B cell (primary cell): Measurements from ENCODE around the gene KLHL13. TPM values are rescaled to one million over a fixed set of nuclear protein-coding genes. Genes with fewer than 3 reads are reported as not detected.

Experiments used
- ATAC-seq: fragments of 200-7000 bp; cut with Tn5 transposase; one replicate; pipeline ENCODE4 v1.10.0; 2021; ENCODE audit warnings: low read depth, mild to moderate bottlenecking, moderate number of reproducible peaks, moderate library complexity
- CTCF ChIA-PET: fragments of 350-600 bp; sonication (Branson Sonifier 250); formaldehyde crosslinking; loops from one replicate; lab custom pipeline; 2021; ENCODE audit warnings: antibody characterized with exemption, inconsistent platforms; lab: Charles Lee
- POLR2A ChIA-PET: fragments of 350-600 bp; sonication (Branson Sonifier 250); formaldehyde crosslinking; loops from one replicate; lab custom pipeline; 2021; ENCODE audit warnings: antibody characterized with exemption; lab: Charles Lee
- DNase-seq: peaks from one replicate; pipeline ENCODE4 v3.0.0; 2013
- H2AFZ ChIP-seq: 2 replicates; pipeline ENCODE4 v1.6.1; 2012; ENCODE audit warnings: mild to moderate bottlenecking, low read depth, low read length; ENCODE audit not compliant: insufficient read depth, poor library complexity, severe bottlenecking
- H3K27ac ChIP-seq, 2 donors: 1 replicate in 1 of 2; 2 replicates in 1 of 2; pipeline ENCODE4 v1.5.1; 2012 to 2013; ENCODE audit warnings: low read length in 2 of 2, mild to moderate bottlenecking in 2 of 2, moderate library complexity in 1 of 2
- H3K27me3 ChIP-seq, 4 experiments: fragments of 200-600 bp in 1 of 4; sonication (generic) in 1 of 4; replicated peaks in 1 of 4; 1 replicate in 2 of 4; 2 replicates in 2 of 4; pipeline versions ENCODE4 v1.6.1 to v1.7.0; 2013 to 2016; ENCODE audit warnings: low read length in 3 of 4, mild to moderate bottlenecking in 2 of 4, mixed read lengths in 1 of 4, moderate library complexity in 1 of 4; ENCODE audit not compliant: insufficient read depth in 4 of 4, control insufficient read depth in 3 of 4; ENCODE audit errors: control extremely low read depth in 1 of 4
- H3K36me3 ChIP-seq, 2 experiments: replicated peaks in 1 of 2; 1 replicate in 1 of 2; 2 replicates in 1 of 2; pipeline versions ENCODE4 v1.6.1 to v1.7.1; 2013; ENCODE audit warnings: low read length in 1 of 2; ENCODE audit not compliant: insufficient read depth in 2 of 2, control insufficient read depth in 1 of 2; ENCODE audit errors: control extremely low read depth in 1 of 2, extremely low read depth in 1 of 2
- H3K4me1 ChIP-seq, 2 donors: fragments of 200-600 bp in 1 of 2; sonication (generic) in 1 of 2; 1 replicate in 1 of 2; 2 replicates in 1 of 2; pipeline versions ENCODE4 v1.5.1 to v1.6.1; 2013 to 2017; ENCODE audit warnings: low read length in 2 of 2; ENCODE audit not compliant: control insufficient read depth in 2 of 2, insufficient read depth in 2 of 2
- H3K4me2 ChIP-seq: replicated peaks from 2 replicates; pipeline ENCODE3; 2012; ENCODE audit warnings: mild to moderate bottlenecking, low read depth, low read length; ENCODE audit not compliant: poor library complexity, severe bottlenecking
- H3K4me3 ChIP-seq, 5 experiments: fragments of 200-600 bp in 1 of 5; sonication (generic) in 1 of 5; 1 replicate in 3 of 5; 2 replicates in 2 of 5; pipeline versions ENCODE4 v1.5.1 to v1.7.0; 2011 to 2016; ENCODE audit warnings: low read length in 4 of 5, mild to moderate bottlenecking in 4 of 5, low read depth in 2 of 5, control low read depth in 1 of 5, moderate library complexity in 1 of 5; ENCODE audit not compliant: insufficient read depth in 1 of 5; ENCODE audit errors: control extremely low read depth in 1 of 5, extremely low read depth in 1 of 5
- H3K79me2 ChIP-seq: fragments of 200-600 bp; sonication (generic); one replicate; pipeline ENCODE4 v1.6.0; 2016; ENCODE audit warnings: low read length; ENCODE audit not compliant: control insufficient read depth, insufficient read depth
- H3K9ac ChIP-seq: fragments of 200-600 bp; sonication (generic); 2 replicates; pipeline ENCODE4 v1.6.1; 2017; ENCODE audit warnings: mild to moderate bottlenecking, low read length, moderate library complexity
- H3K9me3 ChIP-seq, 3 donors: one replicate each; pipeline versions ENCODE4 v1.6.1 to v1.7.1; 2013; ENCODE audit warnings: low read length in 2 of 3; ENCODE audit not compliant: control insufficient read depth in 2 of 3, insufficient read depth in 1 of 3; ENCODE audit errors: control extremely low read depth in 1 of 3
- H4K20me1 ChIP-seq: 2 replicates; pipeline ENCODE4 v1.6.0; 2012; ENCODE audit warnings: mild to moderate bottlenecking, low read length; ENCODE audit not compliant: insufficient read depth, control insufficient read depth, poor library complexity, severe bottlenecking
- H3K27ac Mint-ChIP-seq: one replicate; pipeline ENCODE4 v1.8.0; 2021; ENCODE audit warnings: mixed read lengths
- H3K27me3 Mint-ChIP-seq: one replicate; pipeline ENCODE4 v1.8.0; 2021; ENCODE audit warnings: mixed read lengths
- H3K4me1 Mint-ChIP-seq: one replicate; pipeline ENCODE4 v1.8.0; 2021; ENCODE audit warnings: mixed read lengths
- H3K4me3 Mint-ChIP-seq: one replicate; pipeline ENCODE4 v1.8.0; 2021; ENCODE audit warnings: mixed read lengths
- H3K9me3 Mint-ChIP-seq: one replicate; pipeline ENCODE4 v1.8.0; 2022; ENCODE audit warnings: mixed read lengths; ENCODE audit not compliant: insufficient read depth
- EZH2 ChIP-seq: IDR thresholded peaks from 2 replicates; pipeline ENCODE4 v1.6.1; 2012; ENCODE audit warnings: borderline replicate concordance, low read depth, mild to moderate bottlenecking, moderate library complexity, low read length; ENCODE audit not compliant: insufficient read depth, poor library complexity, severe bottlenecking
- WGBS: methylation state at CpG from one replicate; pipeline ENCODE4 v1.1.5; 2013; ENCODE audit warnings: missing lambda C conversion rate; ENCODE audit not compliant: insufficient coverage; 5-methylcytosine and 5-hydroxymethylcytosine counted together
- intact Hi-C: fragments of 100-400 bp; cut with micrococcal nuclease; formaldehyde crosslinking; loops from one replicate; pipeline ENCODE4 v1.10.0; 2022
- polyA plus RNA-seq: library from polyadenylated mRNA; depleted of rRNA; stranded (reverse); fragments of >200 nt; gene quantifications from 2 replicates; pipeline ENCODE4 v1.2.3, GENCODE V29; 2012
- total RNA-seq, 2 donors: library from RNA; stranded (reverse); fragments of 120-200 nt in 1 of 2; gene quantifications; 1 replicate in 1 of 2; 2 replicates in 1 of 2; pipeline versions ENCODE4 v1.2.3 to v1.2.4, GENCODE V29; 2013 to 2022
- TF ChIP-seq, protein P1 (sequence below): fragments of 200-600 bp; IDR thresholded peaks from one replicate; pipeline ENCODE4 v1.8.0; 2022; ENCODE audit warnings: antibody characterized with exemption, mild to moderate bottlenecking

KLHL13 gene
- total and polyA plus RNA-seq, 2 donors (not counting 1 experiment from before 2014, with no cell fraction given), result 0.04 TPM; not detected in 1

DNA sequence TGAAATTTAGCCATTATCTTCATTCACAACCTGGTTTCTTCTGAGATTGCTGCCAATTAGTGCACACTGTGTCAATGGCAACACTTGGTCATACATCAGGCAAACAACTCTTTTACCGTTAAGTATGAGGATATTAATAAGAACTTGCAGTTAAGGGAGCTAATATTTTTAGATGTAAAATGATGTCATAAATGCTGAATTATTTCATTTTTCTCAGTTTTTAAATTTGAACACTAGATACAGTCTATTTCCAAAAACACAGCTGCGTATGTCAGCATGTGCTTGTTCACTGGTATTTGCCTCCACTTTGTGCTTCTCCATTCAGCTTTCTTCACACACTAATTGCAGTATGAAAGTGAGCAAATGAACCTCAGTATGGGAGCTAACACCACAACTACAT lies 1.6 kb downstream of the KLHL13 start:
- Histone ChIP-seq H3K4me1 (peaks cover 0 to 6% of the 10 kb centered on the region in 2 donors), H3K4me3 (no peak overlapping the region), H3K4me2 (no peak overlapping the region), H3K27ac (no peak overlapping the region), H2AFZ (no peak overlapping the region), H3K9ac (no peak overlapping the region), H4K20me1 (no peaks in the 10 kb centered on the region), H3K79me2 (no peaks in the 10 kb centered on the region), H3K36me3 (no peaks in the 10 kb centered on the region), H3K9me3 (no peaks in the 10 kb centered on the region), H3K27me3 (peaks cover 0 to 2% (median 0%) of the 10 kb centered on the region in 4 experiments)
- no CpG with 5 or more reads among the region's 2 CpGs for WGBS
- no peak for DNase-seq
- Mint-ChIP-seq H3K4me1 (peaks cover 10% of the 10 kb centered on the region), H3K27me3 (peaks cover 19% of the 10 kb centered on the region), H3K4me3 (no peak overlapping the region), H3K27ac (no peak overlapping the region), H3K9me3 (no peaks in the 10 kb centered on the region)
- intact Hi-C loops, result no loop called here
- TF ChIP-seq EZH2, result no peak
- TF ChIP-seq, protein P1, sequence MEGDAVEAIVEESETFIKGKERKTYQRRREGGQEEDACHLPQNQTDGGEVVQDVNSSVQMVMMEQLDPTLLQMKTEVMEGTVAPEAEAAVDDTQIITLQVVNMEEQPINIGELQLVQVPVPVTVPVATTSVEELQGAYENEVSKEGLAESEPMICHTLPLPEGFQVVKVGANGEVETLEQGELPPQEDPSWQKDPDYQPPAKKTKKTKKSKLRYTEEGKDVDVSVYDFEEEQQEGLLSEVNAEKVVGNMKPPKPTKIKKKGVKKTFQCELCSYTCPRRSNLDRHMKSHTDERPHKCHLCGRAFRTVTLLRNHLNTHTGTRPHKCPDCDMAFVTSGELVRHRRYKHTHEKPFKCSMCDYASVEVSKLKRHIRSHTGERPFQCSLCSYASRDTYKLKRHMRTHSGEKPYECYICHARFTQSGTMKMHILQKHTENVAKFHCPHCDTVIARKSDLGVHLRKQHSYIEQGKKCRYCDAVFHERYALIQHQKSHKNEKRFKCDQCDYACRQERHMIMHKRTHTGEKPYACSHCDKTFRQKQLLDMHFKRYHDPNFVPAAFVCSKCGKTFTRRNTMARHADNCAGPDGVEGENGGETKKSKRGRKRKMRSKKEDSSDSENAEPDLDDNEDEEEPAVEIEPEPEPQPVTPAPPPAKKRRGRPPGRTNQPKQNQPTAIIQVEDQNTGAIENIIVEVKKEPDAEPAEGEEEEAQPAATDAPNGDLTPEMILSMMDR, result no peak
- POLR2A ChIA-PET, result no interaction called here
- ATAC-seq, result no peak
- CTCF ChIA-PET, result no interaction called here

DNA sequence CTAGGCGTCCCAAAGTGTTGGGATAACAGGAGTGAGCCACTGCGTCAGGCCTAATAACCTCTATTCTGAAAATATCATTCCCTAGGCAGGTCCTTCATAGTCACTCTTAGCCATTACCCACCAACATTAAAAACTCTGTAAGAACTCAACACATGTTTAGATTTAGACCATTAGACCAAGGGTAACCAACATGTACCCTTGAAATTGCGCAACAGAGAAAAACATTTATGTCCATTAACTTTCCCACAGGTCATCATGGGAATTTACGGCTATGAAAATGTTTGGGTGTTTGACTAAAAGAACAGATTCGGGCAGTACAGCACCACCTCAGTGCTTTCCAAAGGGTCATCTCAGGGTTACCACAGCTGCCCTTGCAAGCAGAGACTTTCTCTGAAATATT lies 7.5 kb downstream of the KLHL13 start:
- H3K9me3 ChIP-seq, result no peaks in the 10 kb centered on the region
- intact Hi-C loops, result no loop called here
- POLR2A ChIA-PET, result no interaction called here
- Mint-ChIP-seq H3K27me3 (no peaks in the 10 kb centered on the region), H3K4me1 (no peaks in the 10 kb centered on the region), H3K9me3 (no peaks in the 10 kb centered on the region), H3K4me3 (no peak overlapping the region), H3K27ac (no peak overlapping the region)
- H3K4me1 ChIP-seq, result no peaks in the 10 kb centered on the region
- H3K4me2 ChIP-seq, result no peak overlapping the region
- H3K27ac ChIP-seq, result no peak overlapping the region
- CTCF ChIA-PET, result no interaction called here
- ATAC-seq (no peak), DNase-seq (no peak)
- no peaks in the 10 kb centered on the region for H3K36me3 ChIP-seq
- no peaks in the 10 kb centered on the region for H4K20me1 ChIP-seq
- H3K79me2 ChIP-seq, result no peaks in the 10 kb centered on the region
- H3K9ac ChIP-seq, result no peak overlapping the region
- H2AFZ ChIP-seq, result no peak overlapping the region
- H3K27me3 ChIP-seq, result no peaks in the 10 kb centered on the region
- no CpG with 5 or more reads among the region's 5 CpGs for WGBS
- TF ChIP-seq EZH2, result no peak
- TF ChIP-seq, protein P1, result no peak
- no peak overlapping the region for H3K4me3 ChIP-seq
